ENCODE measurements around the gene C19orf85.

Gene C19orf85

GRCh38 chr19:55474269-55475265, 10.0 kb upstream of the C19orf85 start:
- DNase-seq: no peak

- DNase-seq: no peak
Observed at GRCh38 chr19:55473225-55474012, 8.9 kb upstream of the C19orf85 start.

- no peak for DNase-seq
Observed at GRCh38 chr19:55472463-55472862, 7.9 kb upstream of the C19orf85 start.

GRCh38 chr19:55471266-55471665, 6.7 kb upstream of the C19orf85 start:
- DNase-seq: no peak

GRCh38 chr19:55468054-55468393, 3.5 kb upstream of the C19orf85 start:
- DNase-seq: no peak

- DNase-seq: no peak
Observed at GRCh38 chr19:55467236-55468053, 2.9 kb upstream of the C19orf85 start.

DNA sequence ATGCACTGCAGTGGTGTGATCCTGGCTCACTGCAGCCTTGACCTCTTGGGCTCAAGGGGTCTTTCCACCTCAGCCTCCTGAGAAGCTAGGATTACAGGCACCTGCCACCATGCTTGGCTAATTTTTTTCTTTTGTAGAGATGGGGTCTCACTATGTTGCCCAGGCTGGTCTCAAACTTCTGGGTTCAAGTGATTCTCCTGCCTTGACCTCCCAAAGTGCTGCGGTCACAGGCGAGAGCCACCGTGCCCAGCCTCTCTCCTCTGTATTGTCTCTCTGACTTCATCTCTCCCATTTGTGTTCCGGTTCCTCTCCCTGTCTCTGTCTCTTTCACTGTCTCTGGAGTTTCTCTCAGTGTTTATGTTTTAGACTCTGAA, 1.7 kb upstream of the C19orf85 start:
- no peak for DNase-seq

DNA sequence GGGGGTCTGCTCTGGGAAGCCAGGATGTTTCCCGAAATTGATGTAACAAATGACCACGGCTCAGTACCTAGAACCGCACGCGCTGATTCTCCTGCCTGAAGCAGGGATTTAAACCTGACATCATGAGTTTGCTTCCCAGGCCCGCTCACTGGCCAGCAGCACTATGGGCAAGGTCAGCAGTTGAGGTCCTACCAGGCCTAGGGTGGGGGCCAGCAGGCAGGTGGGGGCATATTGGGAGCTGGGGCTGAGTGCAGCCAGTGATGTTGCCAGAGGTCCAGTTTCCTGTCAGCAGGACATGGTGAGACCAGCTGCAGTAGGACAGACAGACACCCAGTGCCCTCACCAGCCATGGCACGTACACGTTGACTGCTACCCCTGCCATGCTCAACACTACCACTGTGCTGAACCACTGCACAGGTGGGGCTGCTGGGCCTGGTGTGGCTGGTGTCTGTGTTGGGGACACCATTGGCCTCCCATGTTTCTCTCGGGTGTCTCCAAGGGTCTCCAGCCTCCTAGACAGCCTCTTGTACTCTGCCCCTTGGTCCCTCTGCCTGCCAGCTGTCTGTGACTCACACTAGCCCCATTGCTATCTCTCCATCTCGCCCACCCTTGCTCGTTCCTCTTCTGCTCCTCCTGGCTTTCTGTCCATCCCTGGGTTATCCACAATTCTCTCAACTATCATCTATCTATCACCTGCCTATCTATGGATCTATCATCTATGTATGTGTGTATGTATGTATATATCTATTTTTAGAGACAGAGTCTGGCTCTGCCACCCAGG, 1.1 kb upstream of the C19orf85 start:
- no peak for DNase-seq

DNA sequence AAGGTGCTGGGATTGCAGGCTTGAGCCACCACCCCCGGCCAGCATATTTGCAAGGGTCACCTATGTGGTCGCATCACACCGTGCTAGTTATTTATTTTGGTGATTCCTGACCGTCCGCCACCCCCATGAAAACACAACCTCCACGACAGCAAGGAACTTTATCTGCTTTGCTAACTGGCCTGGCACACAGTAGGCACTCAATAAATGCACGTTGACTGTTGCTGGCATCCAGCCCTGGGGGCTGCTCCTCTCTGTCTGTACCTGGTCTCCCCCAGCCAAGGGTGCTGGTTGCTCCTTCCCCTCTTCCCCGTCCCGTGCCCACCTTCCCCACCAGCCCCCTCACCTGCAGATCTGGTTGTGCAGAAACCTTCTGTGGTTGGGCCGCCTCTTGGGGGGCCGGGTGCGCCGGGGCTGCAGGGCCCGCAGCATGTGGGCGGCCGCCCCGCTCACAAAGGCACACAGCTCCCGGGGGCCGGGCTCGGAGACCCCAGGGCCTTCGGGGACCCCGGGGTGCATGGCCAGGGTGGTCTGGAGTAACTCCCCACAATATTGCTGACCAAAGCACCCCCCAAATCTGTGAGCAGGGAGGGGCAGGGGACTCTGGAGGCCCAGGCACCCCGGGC, 401 bp downstream of the C19orf85 start:
- DNase-seq: no peak

DNA sequence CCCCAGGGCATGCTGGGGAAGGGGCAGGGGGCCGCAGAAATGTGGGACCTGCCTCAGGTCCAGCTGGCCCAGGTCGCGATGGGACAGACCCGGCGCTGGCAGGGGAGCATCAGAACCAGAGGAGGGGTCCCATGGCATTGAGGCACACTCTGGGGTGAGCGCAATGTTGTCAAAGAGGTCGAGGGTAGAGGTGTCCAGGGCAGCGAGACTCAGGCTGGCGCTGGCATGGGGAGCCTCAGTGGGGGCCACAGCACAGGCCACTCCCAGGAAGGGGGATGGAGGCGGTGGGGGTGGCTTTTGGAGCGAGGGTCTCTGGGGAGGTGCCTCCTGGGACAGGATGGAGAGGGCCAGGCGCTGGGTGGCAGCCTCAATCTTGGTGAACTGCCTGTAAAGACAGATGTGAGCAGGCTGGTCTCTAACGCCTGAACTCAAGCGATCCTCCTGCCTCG, 944 bp downstream of the C19orf85 start:
- DNase-seq: no peak

GRCh38 chr19:55462722-55463121, 1.8 kb downstream of the C19orf85 start:
- DNase-seq: no peak

- DNase-seq: no peak
Observed at GRCh38 chr19:55461974-55462626, 2.5 kb downstream of the C19orf85 start.

GRCh38 chr19:55461259-55461973, 3.1 kb downstream of the C19orf85 start, which contains the start of gene ISOC2:
Gene ISOC2 (minus strand): TSS chr19:55461642. CDS start chr19:55456486, 5,156 bp downstream.
- peak; percentile 99 for DNase-seq

GRCh38 chr19:55460670-55461258, 3.8 kb downstream of the C19orf85 start:
- peak; percentile 43 for DNase-seq

DNA sequence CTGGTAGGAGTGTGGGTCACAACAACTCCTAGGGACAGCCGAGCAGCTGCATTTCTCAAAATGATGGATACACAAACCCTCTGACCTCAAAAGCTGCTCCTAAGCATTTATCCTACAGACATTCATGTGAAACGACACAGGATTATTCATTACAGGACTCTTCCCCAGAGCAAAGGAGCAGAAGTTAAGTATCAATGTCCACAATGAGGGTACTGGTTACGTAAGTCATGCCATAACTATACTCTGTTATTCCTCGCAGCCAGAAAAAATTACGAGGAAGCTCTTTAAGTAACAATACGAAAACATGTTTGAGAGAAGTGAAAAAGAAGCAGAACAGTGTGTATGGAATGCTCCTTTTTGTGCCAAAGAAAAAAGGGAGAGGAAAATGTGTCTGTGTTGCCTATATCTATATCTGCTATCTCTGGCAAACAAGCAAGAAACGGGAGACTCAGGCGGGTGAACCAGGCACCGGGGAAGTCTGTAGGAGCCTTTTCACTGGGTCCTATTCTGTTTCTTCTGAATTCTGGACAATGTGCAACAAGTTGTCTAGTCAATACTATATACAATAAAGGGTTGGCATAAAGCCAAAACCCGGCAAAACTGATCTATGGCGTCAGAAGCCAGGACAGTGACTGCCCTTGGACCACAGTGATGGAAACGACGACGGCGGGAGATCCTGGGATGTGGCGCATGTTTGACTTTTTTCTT, 4.4 kb downstream of the C19orf85 start:
- DNase-seq: no peak

GRCh38 chr19:55459551-55459949, 5.0 kb downstream of the C19orf85 start:
- DNase-seq: no peak

- DNase-seq: no peak
Observed at GRCh38 chr19:55457683-55458457, 6.7 kb downstream of the C19orf85 start.

DNA sequence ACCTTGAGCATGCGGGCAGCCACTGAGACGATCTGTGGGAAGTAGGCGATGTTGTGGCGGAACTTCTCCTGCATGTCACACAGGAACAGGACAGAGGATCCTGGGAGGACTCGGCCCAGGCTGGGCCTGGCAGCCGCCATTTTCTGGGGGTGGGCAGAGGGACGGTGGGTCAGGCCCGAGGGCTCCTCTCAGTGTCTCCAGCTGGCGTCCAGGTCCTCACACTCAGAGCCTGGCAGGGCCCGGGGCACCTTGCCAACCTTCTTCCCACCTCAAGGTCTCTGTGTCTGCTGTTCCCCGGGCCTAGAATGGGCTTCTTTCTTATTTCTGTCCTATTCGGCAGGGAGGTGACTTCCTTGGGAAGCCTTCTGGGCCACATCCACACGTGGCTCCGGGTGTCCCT, 8.2 kb downstream of the C19orf85 start:
- no peak for DNase-seq
